GM18502 (cell line): ENCODE measurements around the gene MYCBPAP.
A peak's percentile ranks its signal among the peaks of the same experiment; 100 is the strongest.
"Not testable (repeated sequence)": the region's sequence is repeated elsewhere in the genome, so short reads cannot be mapped to it uniquely, and the experiment has no call there.

Experiments used
- ATAC-seq: cut with Tn5 transposase; IDR thresholded peaks from one replicate; pipeline ENCODE4 v1.9.1; 2021; ENCODE audit warnings: mild to moderate bottlenecking; ENCODE audit not compliant: unreplicated experiment, poor library complexity

MYCBPAP gene

GRCh38 chr17:50469671-50470305, 38.5 kb upstream of the MYCBPAP start:
- ATAC-seq, result no peak

- ATAC-seq, result no peak
Observed at GRCh38 chr17:50470426-50470825, 37.8 kb upstream of the MYCBPAP start.

GRCh38 chr17:50471009-50471905, 37.0 kb upstream of the MYCBPAP start:
- ATAC-seq, result no peak

- no peak for ATAC-seq
Observed at GRCh38 chr17:50472286-50472685, 36.0 kb upstream of the MYCBPAP start.

GRCh38 chr17:50472761-50473161, 35.5 kb upstream of the MYCBPAP start:
- ATAC-seq, result not testable (repeated sequence)

GRCh38 chr17:50473901-50474300, 34.3 kb upstream of the MYCBPAP start:
- no peak for ATAC-seq

GRCh38 chr17:50474523-50474922, 33.7 kb upstream of the MYCBPAP start:
- ATAC-seq, result no peak

GRCh38 chr17:50475362-50475761, 32.9 kb upstream of the MYCBPAP start:
- ATAC-seq, result no peak

GRCh38 chr17:50475775-50476544, 32.3 kb upstream of the MYCBPAP start:
- not testable (repeated sequence) for ATAC-seq

GRCh38 chr17:50476545-50477315, 31.5 kb upstream of the MYCBPAP start:
- no peak for ATAC-seq

GRCh38 chr17:50477976-50478375, 30.3 kb upstream of the MYCBPAP start:
- ATAC-seq, result no peak

- ATAC-seq, result peak; percentile 90
Observed at GRCh38 chr17:50478391-50479381, 29.6 kb upstream of the MYCBPAP start, which contains the start of gene RSAD1. TSS of gene RSAD1 (plus strand) at chr17:50478860. CDS start at chr17:50478885, 25 bp downstream.

- no peak for ATAC-seq
Observed at GRCh38 chr17:50479522-50480141, 28.6 kb upstream of the MYCBPAP start.

- ATAC-seq, result no peak
Observed at GRCh38 chr17:50480142-50480764, 28.0 kb upstream of the MYCBPAP start.

- no peak for ATAC-seq
Observed at GRCh38 chr17:50480854-50481490, 27.3 kb upstream of the MYCBPAP start.

- no peak for ATAC-seq
Observed at GRCh38 chr17:50481648-50482047, 26.6 kb upstream of the MYCBPAP start.

GRCh38 chr17:50482110-50482509, 26.1 kb upstream of the MYCBPAP start:
- no peak for ATAC-seq
